Inferior parietal cortex (tissue), 1 donor: Measurements from ENCODE around the gene ADGRF3.
"Not testable (repeated sequence)": the region's sequence is repeated elsewhere in the genome, so short reads cannot be mapped to it uniquely, and the experiment has no call there.

ENCODE experiments used
- DNase-seq: peaks from one replicate; pipeline ENCODE4 v3.0.0-alpha.2; 2016; ENCODE audit errors: extremely low spot score

Gene ADGRF3

GRCh38 chr2:26346454-26347053, at the start of gene ADGRF3:
Gene ADGRF3, minus strand, starts transcription at chr2:26346789. Its CDS starts 555 bp downstream, at chr2:26346234.
- DNase-seq = peak; percentile 56

- DNase-seq = no peak
Observed at GRCh38 chr2:26395394-26395793, 48.8 kb upstream of the ADGRF3 start.

DNA sequence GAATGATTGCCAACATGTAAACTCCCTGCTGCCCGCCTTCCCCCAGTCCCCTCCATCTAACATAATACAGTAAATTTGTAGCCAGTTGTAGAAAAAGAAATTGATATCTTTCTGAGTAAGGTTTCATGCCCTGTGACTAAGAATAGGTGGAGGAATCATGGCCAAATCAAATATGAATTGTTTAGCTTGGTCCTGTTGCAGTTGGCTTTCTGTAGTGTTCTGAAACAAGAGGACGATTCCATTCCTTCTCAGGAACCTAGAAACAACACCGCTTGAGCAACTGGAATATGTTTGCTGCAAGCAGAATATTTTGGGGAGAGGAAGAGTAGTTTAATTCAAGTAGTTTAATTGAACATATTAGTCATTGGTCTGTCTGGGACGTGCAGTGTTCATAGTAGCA, 48.1 kb upstream of the ADGRF3 start:
- no peak for DNase-seq

GRCh38 chr2:26387189-26387588, 40.6 kb upstream of the ADGRF3 start:
- no peak for DNase-seq

GRCh38 chr2:26384597-26384996, 38.0 kb upstream of the ADGRF3 start:
- DNase-seq = no peak

GRCh38 chr2:26384183-26384582, 37.6 kb upstream of the ADGRF3 start:
- DNase-seq = no peak

DNA sequence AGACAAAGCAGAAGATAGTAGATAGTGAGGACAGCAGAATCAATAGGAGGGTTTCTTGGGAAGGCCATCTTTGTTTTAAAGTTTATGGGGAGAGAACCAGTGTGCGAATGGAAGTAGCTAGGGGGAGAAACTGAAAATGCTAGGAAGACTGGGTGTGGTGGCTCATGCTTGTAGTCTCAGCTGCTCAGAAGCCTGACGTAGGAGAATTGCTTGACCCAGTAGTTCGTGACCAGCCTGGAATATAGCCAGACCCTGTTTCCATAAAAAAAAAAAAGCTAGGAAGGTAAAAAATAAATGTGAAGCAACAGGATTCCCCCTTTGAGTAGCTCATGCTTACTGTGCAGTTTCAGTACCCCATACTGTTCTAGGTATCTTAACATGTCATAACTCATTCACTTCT, 36.0 kb upstream of the ADGRF3 start:
- DNase-seq = no peak

DNA sequence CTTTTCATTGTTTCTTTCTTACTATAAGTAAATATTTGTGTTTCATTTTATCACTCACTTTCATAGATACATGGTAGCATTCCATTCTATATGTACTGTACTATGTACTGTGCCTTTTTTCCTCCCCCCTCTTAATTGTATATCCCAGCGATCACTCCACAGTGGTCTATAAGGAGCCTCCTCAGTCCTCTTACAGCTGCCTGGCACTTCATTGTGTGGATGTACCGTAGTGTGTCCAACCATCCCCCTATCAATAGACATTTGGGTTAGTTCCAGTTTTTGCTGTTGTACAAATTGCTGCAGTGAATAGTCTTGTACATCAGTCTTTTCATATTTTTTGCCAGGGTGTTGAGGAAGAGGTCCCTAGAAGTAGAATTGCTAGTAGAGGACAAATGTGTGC, 33.7 kb upstream of the ADGRF3 start:
- no peak for DNase-seq

DNA sequence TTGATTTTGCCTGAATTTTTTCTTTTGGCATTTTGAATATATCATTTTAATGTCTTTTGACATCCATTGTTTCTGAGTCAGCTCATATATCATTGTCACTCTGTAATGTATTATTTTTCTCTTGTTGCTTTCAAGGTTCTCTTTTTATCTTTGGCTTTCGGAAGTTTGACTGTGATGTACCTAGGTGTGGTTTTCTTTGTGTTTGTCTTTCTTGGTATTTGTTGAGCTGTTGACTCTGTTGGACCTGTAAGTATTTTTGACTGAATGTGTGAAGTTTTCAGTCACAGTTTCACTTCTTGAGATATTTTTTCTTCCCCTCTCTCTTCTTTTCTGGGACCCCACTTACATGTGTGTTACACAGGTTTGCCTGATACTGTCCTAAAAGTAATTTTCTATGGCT, 30.2 kb upstream of the ADGRF3 start:
- no peak for DNase-seq

DNA sequence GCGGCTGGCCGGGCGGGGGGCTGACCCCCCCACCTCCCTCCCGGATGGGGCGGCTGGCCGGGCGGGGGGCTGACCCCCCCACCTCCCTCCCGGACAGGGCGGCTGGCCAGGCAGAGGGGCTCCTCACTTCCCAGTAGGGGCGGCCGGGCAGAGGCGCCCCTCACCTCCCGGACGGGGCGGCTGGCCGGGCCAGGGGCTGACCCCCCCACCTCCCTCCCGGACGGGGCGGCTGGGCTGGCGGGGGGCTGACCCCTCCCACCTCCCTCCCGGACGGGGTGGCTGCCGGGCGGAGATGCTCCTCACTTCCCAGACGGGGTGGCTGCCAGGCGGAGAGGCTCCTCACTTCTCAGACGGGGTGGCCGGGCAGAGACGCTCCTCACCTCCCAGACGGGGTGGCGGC, 24.3 kb upstream of the ADGRF3 start:
- not testable (repeated sequence) for DNase-seq

GRCh38 chr2:26369664-26370063, 23.1 kb upstream of the ADGRF3 start:
- not testable (repeated sequence) for DNase-seq

GRCh38 chr2:26366957-26367356, 20.4 kb upstream of the ADGRF3 start:
- no peak for DNase-seq

GRCh38 chr2:26364669-26365068, 18.1 kb upstream of the ADGRF3 start:
- no peak for DNase-seq

DNA sequence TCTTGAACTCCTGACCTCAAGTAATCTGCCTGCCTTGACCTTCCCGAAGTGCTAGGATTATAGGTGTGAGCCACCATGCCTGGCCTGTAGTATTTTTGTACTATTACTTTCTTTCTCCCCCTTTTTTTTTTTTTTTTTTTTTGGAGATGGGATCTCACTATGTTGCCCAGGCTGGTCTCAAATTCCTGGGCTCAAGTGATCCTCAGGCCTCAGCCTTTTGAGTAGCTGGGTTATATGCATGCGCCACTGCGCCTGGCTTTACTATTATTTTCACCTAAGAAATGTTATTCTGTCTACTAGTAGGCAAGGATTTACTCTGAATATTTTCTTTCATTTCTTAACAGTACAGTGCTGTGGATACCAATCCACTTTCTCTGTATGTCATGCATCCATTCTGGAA, 17.4 kb upstream of the ADGRF3 start:
- no peak for DNase-seq

DNA sequence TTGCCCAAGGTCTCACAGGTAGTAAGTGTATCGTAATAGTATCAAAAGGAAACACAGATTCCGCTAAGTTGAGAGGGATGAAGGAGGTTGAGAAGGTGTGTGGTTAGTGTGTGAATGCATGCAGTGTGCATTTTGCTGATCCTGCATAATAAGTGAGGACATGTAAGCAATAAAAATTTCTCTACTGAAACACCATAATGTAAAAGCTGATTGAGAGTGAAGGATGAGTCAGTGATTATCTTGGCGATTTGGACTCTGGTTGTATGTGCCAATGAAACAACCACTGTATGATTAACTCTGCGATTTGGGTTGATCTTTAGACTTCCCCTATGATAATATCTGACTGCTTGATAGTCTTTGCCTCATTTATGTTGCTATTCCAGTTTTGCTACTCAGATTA, 16.7 kb upstream of the ADGRF3 start:
- no peak for DNase-seq

GRCh38 chr2:26359886-26360473, 13.4 kb upstream of the ADGRF3 start:
- no peak for DNase-seq

- DNase-seq = no peak
Observed at GRCh38 chr2:26356771-26357170, 10.2 kb upstream of the ADGRF3 start.

GRCh38 chr2:26356111-26356510, 9.5 kb upstream of the ADGRF3 start:
- no peak for DNase-seq

- DNase-seq = peak; percentile 64
Observed at GRCh38 chr2:26355038-26355995, 8.7 kb upstream of the ADGRF3 start.

GRCh38 chr2:26354469-26354868, 7.9 kb upstream of the ADGRF3 start:
- DNase-seq = not testable (repeated sequence)

GRCh38 chr2:26352892-26353291, 6.3 kb upstream of the ADGRF3 start:
- DNase-seq = no peak

DNA sequence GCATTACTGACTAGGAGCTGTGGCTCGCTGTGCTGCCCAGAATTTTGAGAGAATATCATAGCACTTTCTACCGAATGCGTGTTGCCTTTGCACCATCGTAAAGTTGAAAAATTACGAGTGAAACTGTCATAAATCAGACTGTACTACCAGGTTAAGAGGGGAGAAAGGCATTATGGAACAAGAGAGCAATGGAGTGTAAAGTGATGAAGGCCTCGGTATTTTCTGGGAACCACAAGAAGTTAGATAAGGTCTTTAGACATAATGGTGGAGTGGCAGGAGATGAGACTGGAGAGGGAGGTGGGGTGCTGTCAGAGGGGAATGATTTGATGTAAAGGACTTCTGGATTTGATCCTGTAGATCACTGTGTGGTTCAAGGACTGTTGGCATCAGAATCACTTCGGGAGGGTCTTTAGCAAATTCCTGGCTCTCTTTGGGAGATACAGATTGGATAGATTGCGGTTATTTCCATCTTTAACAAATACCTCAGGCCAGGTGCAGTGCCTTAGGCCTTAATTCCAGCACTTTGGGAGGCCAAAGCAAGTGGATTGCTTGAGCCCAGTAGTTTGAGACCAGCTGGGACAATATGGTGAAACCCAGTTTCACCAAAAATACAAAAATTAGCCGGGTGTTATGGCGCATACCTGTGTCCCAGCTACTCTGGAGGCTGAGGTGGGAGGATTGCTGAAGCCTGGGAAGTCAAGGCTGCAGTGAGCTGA, 4.9 kb upstream of the ADGRF3 start:
- no peak for DNase-seq
